Measurements from ENCODE around the gene RAB10.

- TF ChIP-seq CTCF (IDR thresholded peaks at IDR 0.05) (no peak), ZFX (IDR thresholded peaks at IDR 0.05; ENCODE audit: borderline replicate concordance) (no peak)
These were observed 21.7 kb upstream of the RAB10 start for GRCh38 chr2:26011990-26012856.
